GM04504 (cell line): ENCODE measurements around the gene ATF4.

Source experiments
- DNase-seq: peaks from one replicate; pipeline ENCODE4 v3.0.0-alpha.2; 2012; ENCODE audit warnings: low read depth

The ATF4 gene

GRCh38 chr22:39528681-39529486 is 8.5 kb downstream of the ATF4 start:
- DNase-seq = peak; percentile 77

DNA sequence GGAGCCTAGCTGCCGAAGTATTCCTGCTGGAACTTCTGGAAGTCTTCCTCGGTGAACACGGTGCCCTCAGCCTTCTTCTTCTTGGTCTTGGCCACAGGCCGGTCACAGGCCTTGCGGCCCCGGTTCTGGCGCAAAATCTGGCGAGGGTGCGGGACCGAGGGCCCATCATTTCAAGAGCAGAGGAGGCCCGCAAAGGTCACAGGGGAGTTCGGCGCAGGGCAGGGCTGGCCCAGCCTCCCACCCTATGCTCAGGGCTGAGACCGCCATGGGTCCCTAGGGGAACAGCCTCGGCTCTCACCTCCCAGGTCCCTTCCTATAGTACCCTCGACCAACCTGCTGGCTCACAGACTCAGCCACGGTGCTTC is 9.1 kb downstream of the ATF4 start:
- no peak for DNase-seq

GRCh38 chr22:39530116-39530515 is 9.8 kb downstream of the ATF4 start:
- no peak for DNase-seq

- DNase-seq = no peak
Observed at GRCh38 chr22:39530692-39531331, 10.4 kb downstream of the ATF4 start.

DNA sequence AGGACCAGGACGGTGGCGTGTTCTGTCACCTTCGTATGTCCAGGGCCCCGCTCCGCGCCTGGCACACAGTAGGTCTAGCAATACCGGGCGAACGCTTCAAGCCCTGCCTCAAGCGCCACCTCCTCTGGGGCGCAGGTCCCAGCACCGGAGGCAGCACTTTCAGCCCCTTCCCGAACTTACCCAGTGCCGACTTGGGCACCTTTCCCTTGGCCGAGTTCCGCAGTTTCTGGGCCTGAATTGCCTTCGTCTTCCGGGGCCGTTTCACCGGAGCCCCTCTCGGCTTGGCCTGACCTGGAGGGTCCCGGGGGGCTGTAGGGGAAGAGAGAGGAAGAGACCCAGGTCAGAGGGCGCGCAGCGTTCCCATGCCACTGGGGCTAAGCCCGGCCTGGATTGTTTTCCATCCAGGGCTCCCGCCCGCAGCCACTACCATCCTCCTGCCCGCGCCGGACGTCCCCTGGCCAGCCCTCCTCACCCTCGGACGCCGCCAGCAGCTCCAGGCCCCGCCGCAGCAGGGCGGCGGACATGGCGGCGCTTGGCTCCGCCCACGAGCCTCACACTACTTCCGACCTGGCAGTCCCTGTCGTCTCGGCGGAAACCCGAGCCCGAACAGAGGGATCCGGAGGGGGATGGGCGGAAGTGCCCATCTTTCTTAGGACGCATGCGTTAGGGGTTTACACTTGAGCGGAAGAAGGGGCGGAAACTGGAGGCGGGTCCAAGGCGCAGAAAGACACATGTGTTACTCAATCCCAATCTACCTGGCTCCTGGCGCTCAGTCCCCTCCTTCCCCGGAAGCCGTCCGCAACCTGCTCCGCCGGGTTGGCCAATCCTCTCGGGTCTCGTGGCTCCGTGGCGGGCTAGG is 12.1 kb downstream of the ATF4 start, which contains the start of gene RPS19BP1:
TSS of gene RPS19BP1 (minus strand) at position 534 of the 859 bp plus-strand sequence. CDS start at position 524, 10 bp downstream.
- DNase-seq = peak; percentile 98

DNA sequence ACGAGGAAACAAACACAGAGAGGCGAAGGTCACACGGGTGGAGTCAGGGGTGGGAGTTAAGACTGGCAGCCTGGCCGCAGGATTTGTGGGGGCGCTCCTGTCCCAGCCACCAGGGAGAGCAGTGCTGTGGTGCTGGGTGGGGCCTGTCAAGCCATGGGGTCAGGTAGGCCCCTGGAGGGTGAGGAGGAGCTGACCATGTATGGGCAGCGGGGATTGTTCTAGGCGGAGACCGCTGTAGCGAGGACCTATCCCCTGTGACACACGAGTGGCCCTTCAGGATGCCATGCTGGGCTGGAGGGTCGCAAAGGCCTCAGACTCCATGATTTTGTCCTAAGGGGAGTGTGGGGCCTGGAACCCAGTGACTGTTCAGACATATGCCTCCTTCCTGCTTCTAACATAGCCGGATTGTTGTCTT is 13.7 kb downstream of the ATF4 start:
- no peak for DNase-seq

DNA sequence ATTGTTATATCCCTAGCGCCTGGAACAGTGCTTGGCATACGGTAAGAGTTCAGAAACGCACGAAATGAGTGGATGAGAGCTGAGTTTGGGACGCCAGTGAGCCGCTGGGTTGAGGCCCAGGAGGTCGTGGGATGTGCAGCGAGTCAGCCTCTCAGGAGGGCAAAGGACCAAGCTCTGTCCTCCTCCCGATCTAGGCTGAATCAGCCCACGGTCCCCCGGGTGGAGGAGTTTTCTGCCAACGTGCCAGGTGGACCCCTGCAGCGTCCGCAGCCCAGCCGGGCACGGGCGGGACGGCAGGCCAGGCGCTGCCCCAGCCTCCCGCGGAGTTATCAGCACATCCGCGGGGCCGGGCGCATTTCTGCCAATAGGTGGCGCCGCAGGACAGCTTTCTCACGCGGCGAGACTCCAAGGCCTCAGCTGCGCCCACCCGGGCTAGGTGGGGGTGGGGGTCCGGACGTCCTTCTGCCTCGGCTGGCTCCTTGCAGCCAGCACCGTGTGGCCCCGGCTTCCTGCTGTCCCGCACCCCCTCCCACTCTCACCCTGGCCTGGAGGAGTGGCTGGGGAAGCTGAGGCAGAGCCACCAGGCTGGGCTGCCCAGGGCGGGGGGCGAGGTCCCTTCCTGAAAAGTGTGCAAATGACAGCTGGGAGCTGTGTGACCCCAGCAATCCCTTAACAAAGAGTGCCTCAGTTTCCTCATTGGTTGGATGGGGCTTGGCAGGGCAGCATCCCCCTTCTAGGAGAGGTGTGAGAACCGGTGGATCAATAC is 14.4 kb downstream of the ATF4 start:
- DNase-seq = no peak

DNA sequence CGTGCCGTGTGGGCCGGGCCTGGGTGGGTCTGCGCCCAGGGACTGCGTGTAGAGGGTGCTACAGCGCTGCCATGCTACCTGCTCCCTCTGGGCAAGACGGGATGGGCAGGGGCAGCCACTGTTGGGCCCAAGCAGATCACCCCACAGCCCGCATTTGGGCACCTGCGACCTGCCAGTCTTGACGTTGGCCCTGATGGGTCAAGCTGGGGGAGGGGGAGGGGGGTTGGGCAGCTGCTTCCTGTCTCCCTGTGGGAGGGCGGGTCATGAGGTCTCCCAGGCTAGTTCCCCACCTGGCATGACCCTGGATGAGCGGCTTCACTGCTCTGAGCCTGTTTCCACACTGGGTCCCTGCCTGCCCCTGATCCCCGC is 15.0 kb downstream of the ATF4 start:
- DNase-seq = no peak

DNA sequence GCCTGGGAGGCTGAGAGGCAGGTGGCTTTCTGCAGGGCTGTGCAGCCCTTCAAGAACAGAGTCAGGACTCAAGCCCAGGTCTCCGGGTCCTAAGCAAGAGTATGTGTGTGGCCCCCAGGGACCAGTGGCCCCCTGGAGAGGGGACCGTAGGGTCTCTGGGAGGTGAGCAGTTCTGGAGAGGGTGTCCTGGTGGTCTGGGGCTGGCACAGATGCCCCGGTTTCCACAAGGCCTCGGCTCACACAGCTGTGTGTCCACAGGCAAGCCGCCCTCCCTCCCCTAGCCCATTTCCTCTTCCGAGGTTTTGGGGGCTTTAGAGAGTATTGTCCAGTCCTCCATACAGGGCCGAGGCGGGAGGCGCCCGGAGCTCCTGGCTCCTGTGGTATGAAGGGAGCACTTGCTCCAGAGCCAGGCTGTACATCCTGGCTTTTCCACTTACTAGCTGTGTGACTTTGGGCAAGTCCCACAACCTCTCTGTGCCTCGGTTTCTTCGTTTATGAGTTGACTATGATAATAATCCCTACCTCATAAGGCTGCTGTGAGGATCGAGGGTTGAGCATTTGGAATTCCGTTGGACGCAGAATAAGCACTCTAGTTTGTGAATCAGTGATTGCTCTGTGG is 15.6 kb downstream of the ATF4 start:
- no peak for DNase-seq

- no peak for DNase-seq
Observed at GRCh38 chr22:39536711-39537110, 16.3 kb downstream of the ATF4 start.

DNA sequence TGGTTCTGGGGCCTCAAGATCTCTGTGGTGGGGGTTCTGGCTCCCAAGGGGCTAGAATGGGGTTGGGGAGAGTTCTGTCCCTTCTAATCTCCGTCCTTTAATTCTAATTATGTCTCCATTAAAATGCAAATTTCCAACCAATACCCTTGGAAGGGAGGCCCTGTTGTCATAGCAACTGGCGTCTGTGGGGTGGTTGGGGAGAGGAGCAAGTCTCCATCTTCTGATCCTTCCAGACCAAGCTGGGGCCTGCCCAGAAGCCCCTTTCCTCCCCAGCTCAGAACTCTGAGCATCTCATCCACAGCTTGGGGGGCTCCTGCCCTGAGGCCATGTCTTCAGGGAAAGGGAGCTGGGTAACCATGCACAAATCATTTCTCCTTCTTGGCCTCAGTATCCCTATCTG is 17.6 kb downstream of the ATF4 start:
- no peak for DNase-seq

GRCh38 chr22:39543095-39543494 is 22.7 kb downstream of the ATF4 start:
- DNase-seq = no peak

DNA sequence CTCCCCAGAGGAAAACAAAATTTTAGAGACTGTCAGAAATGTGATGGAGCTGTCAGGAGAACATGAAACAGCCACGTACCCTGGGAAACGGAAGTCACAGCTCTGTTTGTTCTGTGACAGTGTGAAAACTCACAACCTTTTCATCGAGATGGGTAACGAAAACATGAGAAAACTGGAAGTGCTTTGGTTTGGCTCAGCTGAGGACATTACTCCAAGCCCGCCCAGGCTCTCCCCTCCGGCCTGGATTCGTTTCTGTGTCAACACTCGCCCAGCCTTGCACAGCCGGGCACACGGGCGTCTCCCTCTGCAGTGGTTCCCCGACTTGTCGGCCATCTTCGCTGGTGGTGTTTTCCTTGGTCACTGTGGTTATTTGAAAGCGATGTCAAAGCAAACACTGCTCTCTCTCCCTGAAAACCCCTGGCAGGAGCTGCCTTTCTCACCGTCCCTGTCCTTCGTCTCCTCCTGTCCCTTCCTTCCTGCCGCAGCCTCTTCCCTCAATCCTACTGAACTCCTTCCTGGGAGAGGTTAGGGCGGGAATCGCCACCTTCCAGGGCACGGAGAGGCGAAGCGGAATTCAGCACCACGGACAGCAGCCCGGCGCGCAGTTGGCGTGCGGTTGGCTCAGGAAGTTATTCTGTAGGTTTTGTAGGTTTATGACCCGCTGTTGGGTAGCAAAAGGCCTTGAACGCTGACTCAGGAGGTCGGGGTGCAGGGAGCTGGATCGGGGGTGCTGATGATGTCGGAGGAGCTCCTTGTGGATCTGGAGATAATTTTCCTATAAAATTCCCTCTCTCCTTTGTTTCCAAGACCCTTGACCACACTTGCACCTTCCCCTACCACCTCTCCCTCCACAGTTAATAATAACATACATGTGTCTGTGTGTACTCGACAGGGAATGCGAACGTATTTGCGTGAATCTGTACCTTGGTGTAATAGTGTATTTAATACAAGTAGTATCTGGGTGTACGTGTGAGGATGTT is 25.3 kb downstream of the ATF4 start:
- no peak for DNase-seq

DNA sequence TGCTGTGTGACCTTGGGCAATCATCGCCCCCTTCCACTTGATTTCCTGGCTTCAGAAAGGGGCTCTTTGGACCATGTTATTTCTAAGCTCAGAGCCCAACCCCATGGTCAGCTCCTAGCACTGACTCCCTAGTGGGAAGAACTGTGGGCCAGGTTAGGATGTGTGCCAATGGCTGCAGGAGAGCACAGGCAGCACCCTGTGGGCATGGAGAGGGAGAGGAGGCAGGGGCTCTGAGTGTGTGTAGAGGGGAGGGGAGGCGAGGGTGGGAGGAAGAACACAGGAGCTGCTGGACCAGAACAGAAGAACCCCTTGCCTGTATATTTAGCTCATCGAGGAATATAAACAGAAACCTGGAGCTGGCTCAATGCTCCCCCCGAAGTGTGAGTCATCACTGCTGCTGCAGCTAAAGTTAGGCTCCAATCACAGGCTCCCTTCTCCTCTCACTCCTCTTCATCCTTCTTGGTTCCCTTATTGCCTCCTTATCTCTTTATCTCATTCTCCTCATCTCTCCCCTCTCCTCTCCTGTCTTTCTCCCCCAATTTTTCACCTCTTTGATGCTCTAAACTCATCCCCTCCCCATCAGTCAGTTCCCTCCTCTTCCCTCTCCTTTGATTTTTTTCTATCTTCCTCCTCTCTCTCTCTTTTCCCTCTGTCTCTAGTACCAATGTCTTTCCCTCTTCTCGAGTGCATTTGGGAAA is 26.7 kb downstream of the ATF4 start:
- DNase-seq = no peak

- no peak for DNase-seq
Observed at GRCh38 chr22:39547587-39547947, 27.2 kb downstream of the ATF4 start.

GRCh38 chr22:39553429-39553828 is 33.1 kb downstream of the ATF4 start:
- no peak for DNase-seq

DNA sequence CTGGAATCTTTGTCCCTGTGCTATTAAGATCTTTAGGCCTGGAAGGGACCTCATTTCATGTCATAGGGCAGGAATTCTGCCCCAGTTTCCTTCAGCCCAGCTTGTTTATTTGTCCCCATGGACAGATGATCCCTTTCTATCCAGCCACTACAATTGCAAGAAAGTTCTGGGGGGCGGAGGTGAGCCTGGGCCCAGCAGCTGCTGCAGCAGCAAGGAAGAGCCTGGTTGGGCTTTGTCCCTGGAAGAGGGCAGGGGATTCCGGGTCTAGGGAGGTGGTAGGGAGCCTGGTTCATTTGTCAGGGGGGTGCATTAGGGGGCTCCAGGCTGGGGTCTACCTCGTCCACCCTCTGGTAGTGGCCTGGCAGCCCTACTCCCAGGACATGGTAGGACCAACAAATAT is 33.8 kb downstream of the ATF4 start:
- no peak for DNase-seq

- DNase-seq = no peak
Observed at GRCh38 chr22:39556970-39557841, 36.8 kb downstream of the ATF4 start.

GRCh38 chr22:39558254-39558727 is 37.9 kb downstream of the ATF4 start:
- DNase-seq = no peak
